Measurements from ENCODE around the gene PROM1.

DNA sequence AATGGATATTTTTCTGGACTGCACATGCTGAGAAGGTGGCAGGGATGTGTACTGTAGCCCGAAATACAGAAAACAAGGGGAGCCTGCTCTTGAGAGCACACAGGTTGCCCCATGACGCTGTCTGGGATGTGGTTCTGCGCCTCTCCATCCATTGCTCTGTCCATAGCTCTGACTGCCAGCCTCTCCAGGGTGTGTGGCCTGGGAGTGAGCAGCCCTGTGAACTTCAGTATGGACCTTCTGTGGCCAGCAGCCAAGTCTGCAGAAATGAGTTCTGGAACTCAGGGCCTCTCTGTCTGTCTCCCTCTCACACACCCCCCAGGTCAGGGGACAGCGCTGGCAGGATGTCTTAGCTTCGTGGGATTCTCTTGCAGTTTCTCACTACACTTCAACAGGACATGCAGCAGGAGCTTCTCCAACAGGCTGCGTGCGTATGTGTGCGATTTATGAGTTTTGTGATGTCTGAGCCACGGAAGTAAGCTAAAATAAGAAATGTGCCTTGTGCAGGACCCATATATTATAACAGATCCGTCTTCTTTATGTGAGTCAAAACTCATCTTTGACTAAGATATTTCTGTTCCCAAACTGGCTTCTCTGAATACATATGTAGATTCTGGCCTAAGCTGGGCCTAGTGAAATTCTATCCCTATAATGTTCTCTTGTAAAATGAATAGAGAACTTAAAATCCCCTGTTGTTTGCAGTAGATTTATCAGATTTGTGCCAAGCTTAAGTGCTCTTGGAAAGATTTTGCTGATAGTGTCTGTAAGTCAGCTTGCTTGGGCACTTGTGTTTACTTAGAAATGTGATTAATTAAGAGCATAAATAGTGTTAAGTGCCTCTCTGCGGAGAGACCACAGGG, 40.0 kb downstream of the PROM1 start:
- TF ChIP-seq POLR2A (IDR thresholded peaks at IDR 0.05): no peak
- TF ChIP-seq, protein P1, sequence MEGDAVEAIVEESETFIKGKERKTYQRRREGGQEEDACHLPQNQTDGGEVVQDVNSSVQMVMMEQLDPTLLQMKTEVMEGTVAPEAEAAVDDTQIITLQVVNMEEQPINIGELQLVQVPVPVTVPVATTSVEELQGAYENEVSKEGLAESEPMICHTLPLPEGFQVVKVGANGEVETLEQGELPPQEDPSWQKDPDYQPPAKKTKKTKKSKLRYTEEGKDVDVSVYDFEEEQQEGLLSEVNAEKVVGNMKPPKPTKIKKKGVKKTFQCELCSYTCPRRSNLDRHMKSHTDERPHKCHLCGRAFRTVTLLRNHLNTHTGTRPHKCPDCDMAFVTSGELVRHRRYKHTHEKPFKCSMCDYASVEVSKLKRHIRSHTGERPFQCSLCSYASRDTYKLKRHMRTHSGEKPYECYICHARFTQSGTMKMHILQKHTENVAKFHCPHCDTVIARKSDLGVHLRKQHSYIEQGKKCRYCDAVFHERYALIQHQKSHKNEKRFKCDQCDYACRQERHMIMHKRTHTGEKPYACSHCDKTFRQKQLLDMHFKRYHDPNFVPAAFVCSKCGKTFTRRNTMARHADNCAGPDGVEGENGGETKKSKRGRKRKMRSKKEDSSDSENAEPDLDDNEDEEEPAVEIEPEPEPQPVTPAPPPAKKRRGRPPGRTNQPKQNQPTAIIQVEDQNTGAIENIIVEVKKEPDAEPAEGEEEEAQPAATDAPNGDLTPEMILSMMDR (IDR thresholded peaks at IDR 0.05): no peak
- no peak for TF ChIP-seq POLR2AphosphoS5 (IDR thresholded peaks at IDR 0.05; ENCODE audit: insufficient read depth in 1 of 2, low read depth in 1 of 2)
